HepG2 (cell line): ENCODE data around the gene SLC9A8. TPM values are rescaled to one million over a fixed set of nuclear protein-coding genes. Genes with fewer than 3 reads are reported as not detected.

Source experiments
- AHDC1 ChIP-seq: sonication (generic); formaldehyde crosslinking; IDR thresholded peaks from 2 replicates; pipeline ENCODE4 v1.5.1; 2020; ENCODE audit warnings: mild to moderate bottlenecking, missing genetic modification reagents, borderline replicate concordance
- CENPBD1 ChIP-seq: sonication (generic); formaldehyde crosslinking; IDR thresholded peaks from 2 replicates; pipeline ENCODE4 v1.8.0; 2022; ENCODE audit warnings: missing genetic modification reagents, low read depth, mild to moderate bottlenecking, borderline replicate concordance
- CERS6 ChIP-seq: sonication (generic); formaldehyde crosslinking; IDR thresholded peaks from 2 replicates; pipeline ENCODE4 v1.5.0; 2020; ENCODE audit warnings: missing genetic modification reagents
- ERF ChIP-seq: IDR thresholded peaks from 2 replicates; pipeline ENCODE4 v1.6.1; 2018; ENCODE audit warnings: missing biosample characterization, missing genetic modification reagents
- FOSL2 ChIP-seq: sonication (generic); formaldehyde crosslinking; IDR thresholded peaks from 2 replicates; pipeline ENCODE4 v1.4.0; 2020; ENCODE audit warnings: missing genetic modification reagents
- LCORL ChIP-seq, 2 experiments: fragments of 450-650 bp in 1 of 2; sonication (generic) in 1 of 2; formaldehyde crosslinking in 1 of 2; IDR thresholded peaks; 2 replicates each; pipeline versions ENCODE4 v1.5.0 to v1.6.1; 2017 to 2020; ENCODE audit warnings: antibody characterized with exemption in 1 of 2, missing genetic modification reagents in 1 of 2
- SAFB2 ChIP-seq: sonication (generic); formaldehyde crosslinking; IDR thresholded peaks from 2 replicates; pipeline ENCODE4 v1.5.1; 2020; ENCODE audit warnings: missing genetic modification reagents, low read depth, mild to moderate bottlenecking, borderline replicate concordance
- SSRP1 ChIP-seq: IDR thresholded peaks from 2 replicates; pipeline ENCODE4 v1.6.1; 2016; ENCODE audit warnings: control low read depth
- XBP1 ChIP-seq: sonication (generic); formaldehyde crosslinking; IDR thresholded peaks from 2 replicates; pipeline ENCODE4 v1.5.0; 2020; ENCODE audit warnings: missing genetic modification reagents
- ZBTB21 ChIP-seq: sonication (generic); formaldehyde crosslinking; IDR thresholded peaks from 2 replicates; pipeline ENCODE4 v1.4.0; 2020; ENCODE audit warnings: missing genetic modification reagents
- ZBTB26 ChIP-seq: IDR thresholded peaks from 2 replicates; pipeline ENCODE4 v1.6.1; 2016; ENCODE audit warnings: missing compliant biosample characterization, missing genetic modification reagents, borderline replicate concordance
- ZKSCAN1 ChIP-seq: fragments of 150-350 bp; IDR thresholded peaks from 2 replicates; pipeline ENCODE4 v1.6.1; 2014; ENCODE audit warnings: low read length
- ZNF567 ChIP-seq: sonication (generic); formaldehyde crosslinking; IDR thresholded peaks from 2 replicates; pipeline ENCODE4 v1.8.1; 2023; ENCODE audit warnings: mild to moderate bottlenecking, missing genetic modification reagents, borderline replicate concordance
- ZNF660 ChIP-seq: sonication (generic); formaldehyde crosslinking; IDR thresholded peaks from 2 replicates; pipeline ENCODE4 v1.5.1; 2020; ENCODE audit warnings: mild to moderate bottlenecking, low read depth, missing genetic modification reagents, borderline replicate concordance
- ZNF710 ChIP-seq: sonication (generic); formaldehyde crosslinking; IDR thresholded peaks from 2 replicates; pipeline ENCODE4 v1.5.0; 2020; ENCODE audit warnings: mild to moderate bottlenecking, missing genetic modification reagents, borderline replicate concordance
- ZNF775 ChIP-seq: sonication (generic); formaldehyde crosslinking; IDR thresholded peaks from 2 replicates; pipeline ENCODE4 v1.4.0; 2020; ENCODE audit warnings: missing genetic modification reagents, mild to moderate bottlenecking, moderate library complexity, borderline replicate concordance
- ZNF850 ChIP-seq: sonication (generic); formaldehyde crosslinking; conservative IDR thresholded peaks from 2 replicates; pipeline ENCODE4 v1.9.0; 2021; ENCODE audit warnings: mild to moderate bottlenecking, missing genetic modification reagents
- polyA plus RNA-seq, 8 experiments: library from polyadenylated mRNA; depleted of rRNA in 3 of 8; stranded (reverse) in 7 of 8; unstranded in 1 of 8; fragments of >200 nt; fragmentation: Illumina TruSeq in 4 of 8; extraction: Trizol in 4 of 8; gene quantifications; 2 replicates each; pipeline versions ENCODE4 v1.2.1 to v1.2.3, GENCODE V29; 2011 to 2016; ENCODE audit warnings: low read depth in 4 of 8, missing spikeins in 1 of 8, mixed read lengths in 1 of 8; ENCODE audit not compliant: insufficient read depth in 1 of 8
- total RNA-seq, 5 experiments: library from RNA; depleted of rRNA; stranded (reverse); fragments of >200 nt; fragmentation: Illumina TruSeq; extraction: Trizol; gene quantifications; 2 replicates each; pipeline ENCODE4 v1.2.3, GENCODE V29; 2016; ENCODE audit warnings: low read depth in 1 of 5

The SLC9A8 gene
- total and polyA plus RNA-seq, 2 of the 13 experiments (the other 11 are each of a cell fraction or from before 2014, with no cell fraction given): 4.1 to 7.4 TPM

- no peak for TF ChIP-seq CERS6 (CRISPR knock-in tag)
- TF ChIP-seq ZNF775 (CRISPR knock-in tag): no peak; the same call in 1 of the 2 replicates
- no peak for TF ChIP-seq SAFB2 (CRISPR knock-in tag)
- peak; percentile 92 for TF ChIP-seq ERF (CRISPR knock-in tag)
- TF ChIP-seq ZNF850 (CRISPR knock-in tag): peak; percentile 88; the same call in 1 of the 2 replicates
- TF ChIP-seq ZNF660 (CRISPR knock-in tag): no peak
- TF ChIP-seq SSRP1 (CRISPR knock-in tag): no peak; the same call in 1 of the 2 replicates
- TF ChIP-seq XBP1: no peak; the same call in 1 of the 2 replicates
- peak; percentile 50 for TF ChIP-seq FOSL2
- TF ChIP-seq CENPBD1: no peak; the same call in 1 of the 2 replicates
- TF ChIP-seq ZBTB26: peak; percentile 59; the same call in 1 of the 2 replicates
- TF ChIP-seq ZNF710 (CRISPR knock-in tag): no peak; the same call in 1 of the 2 replicates
- TF ChIP-seq ZKSCAN1: 0 out of 2 replicates have a peak, but pooled peaks have one; percentile 3
- TF ChIP-seq ZBTB21 (CRISPR knock-in tag): peak; percentile 79
- TF ChIP-seq ZNF567: peak; percentile 99
- peak; percentile 85 for TF ChIP-seq LCORL (IDR thresholded peaks at IDR 0.05)
- TF ChIP-seq LCORL (CRISPR knock-in tag; IDR thresholded peaks at IDR 0.05): 0 out of 2 replicates have a peak, but pooled peaks have one; percentile 44
- TF ChIP-seq AHDC1 (CRISPR knock-in tag): no peak
Observed at GRCh38 chr20:49915380-49916145, 102.9 kb downstream of the SLC9A8 start, which contains the start of gene SPATA2 (continued).
